Measurements from ENCODE around the gene PLA2G3.

PLA2G3 gene

DNA sequence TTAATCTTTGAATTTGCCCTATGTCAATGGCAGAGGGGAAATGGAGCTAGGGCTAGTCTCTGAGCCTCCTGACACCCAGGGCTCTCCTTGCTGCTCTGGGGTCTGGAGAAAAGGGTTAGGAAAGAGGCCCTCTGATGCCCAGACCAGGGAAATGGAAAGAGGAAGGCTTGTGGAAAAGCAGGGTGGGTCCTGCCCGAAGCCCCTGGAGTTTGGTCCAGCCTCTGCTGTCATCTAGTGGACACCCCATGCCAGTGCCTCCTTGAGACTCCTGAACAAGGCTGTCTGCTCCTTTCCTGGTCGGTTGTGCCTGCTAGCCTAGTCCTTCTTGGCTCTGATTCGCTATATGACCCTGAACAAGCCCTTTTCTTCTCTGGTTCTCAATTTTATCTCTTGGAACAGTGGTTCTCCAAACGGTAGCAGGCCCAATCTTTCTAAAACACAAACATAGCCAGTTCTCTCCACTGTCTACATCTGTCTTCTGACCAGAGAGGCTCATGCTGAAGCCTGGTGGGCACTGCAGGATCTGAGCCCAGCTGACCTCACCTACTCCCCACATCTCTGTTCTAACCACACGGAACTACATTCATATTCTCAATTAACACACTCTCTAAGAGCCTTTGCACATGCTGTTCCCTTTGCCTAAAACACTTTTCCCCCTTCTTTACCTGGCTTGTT lies 8.8 kb upstream of the PLA2G3 start:
- FAIRE-seq (peak; percentile 87), DNase-seq (ENCODE audit: low spot score) (peak; percentile 86)

DNA sequence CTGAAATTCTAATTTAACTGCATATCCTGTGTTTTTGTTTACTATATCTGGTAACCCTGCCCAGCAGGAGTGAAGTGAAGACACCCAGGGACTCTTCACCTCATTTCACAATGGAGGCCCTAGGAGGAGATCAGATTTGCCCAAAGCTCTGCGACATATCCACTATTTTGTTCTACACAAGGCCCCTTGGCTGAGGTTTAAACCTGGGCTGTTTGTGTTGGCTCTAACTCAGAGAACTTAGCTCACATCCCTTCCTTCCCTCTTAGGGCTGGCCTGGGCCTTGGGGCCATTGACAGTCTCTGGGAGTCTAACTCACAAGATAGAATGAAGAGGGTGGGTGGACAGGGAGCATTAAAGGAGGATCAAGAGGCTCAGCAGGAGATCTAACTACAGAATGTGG lies 8.2 kb upstream of the PLA2G3 start:
- FAIRE-seq (no peak), DNase-seq (ENCODE audit: low spot score) (no peak)

DNA sequence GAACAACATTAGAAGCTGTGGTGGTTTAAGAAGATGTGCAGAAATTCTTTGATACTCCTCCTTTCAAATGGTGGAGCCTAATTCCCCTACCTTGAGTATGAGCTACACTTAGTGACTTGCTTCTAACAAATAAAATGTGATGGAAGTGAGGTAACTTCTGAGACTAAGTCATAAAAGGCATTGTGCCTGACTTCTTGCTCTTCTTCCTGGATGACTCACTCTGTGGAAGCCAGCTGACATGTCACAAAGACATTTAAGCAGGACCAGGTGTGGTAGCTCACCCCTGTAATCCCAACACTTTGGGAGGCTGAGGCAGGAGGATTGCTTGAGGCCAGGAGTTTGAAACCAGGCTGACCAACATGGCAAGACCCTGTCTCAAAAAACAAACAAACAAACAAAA lies 3.9 kb upstream of the PLA2G3 start:
- no peak for DNase-seq (ENCODE audit: low spot score)
- FAIRE-seq: no peak

DNA sequence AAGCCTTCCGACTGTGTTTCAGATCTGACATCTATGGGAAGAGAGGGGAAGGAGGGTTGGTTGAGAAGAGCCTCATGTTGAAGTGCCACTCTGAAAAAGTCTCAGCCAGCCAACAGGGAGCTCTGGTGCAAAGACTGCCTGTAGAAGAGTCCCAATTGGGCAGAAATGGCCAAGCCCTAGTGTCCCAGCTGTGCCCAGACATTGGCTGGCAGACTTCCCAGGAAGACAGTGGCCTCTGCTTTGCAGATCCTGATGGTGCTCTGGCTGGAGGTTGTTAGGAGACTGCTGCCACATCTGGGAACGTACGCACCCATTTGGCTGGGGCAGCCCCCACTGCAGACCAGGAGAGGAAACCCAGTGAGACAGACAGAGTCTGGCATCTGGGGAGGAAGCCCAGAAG lies 3.2 kb upstream of the PLA2G3 start:
- DNase-seq (ENCODE audit: low spot score): no peak
- FAIRE-seq: no peak

DNA sequence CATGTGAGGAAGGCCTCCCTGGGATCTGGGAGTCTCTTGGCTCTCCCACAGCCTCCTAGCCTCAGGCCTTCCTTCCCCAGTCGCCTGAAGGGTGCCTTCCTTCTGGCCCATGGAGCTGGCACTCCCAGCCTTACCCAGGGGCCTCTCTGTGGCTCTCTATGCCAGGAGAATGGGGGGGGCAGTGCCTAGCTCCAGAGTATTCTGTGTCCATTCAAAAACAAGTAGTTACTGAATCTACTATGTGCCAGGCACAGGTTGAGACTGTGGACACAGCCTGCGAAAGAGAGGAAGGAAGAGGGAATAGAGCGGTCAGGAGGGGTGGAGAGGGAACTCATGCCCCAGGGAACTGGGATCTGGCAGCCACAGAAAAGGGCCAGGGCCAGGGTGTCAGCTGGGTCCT lies 2.7 kb upstream of the PLA2G3 start:
- DNase-seq (ENCODE audit: low spot score) (no peak), FAIRE-seq (no peak)

DNA sequence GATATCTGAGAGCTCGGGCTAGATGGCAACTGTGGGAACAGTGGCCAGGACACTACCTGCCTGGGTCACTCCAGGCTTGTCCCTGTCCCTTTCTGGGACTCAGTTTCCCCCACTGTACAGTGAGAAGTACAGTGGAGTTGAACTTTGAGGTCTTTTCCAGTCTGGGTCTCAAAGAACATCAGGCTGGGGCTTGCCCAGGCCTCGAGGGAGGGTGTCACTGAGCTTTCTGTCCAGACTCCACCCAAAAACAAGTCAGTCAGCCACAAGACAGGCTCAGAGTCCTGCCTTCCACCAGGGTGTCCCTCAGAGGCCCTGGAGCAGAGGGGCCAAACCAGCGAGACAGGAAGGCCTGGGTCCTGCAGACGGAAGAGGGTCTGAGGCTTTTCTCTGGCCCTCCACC lies 2.0 kb upstream of the PLA2G3 start:
- FAIRE-seq: peak; percentile 37

DNA sequence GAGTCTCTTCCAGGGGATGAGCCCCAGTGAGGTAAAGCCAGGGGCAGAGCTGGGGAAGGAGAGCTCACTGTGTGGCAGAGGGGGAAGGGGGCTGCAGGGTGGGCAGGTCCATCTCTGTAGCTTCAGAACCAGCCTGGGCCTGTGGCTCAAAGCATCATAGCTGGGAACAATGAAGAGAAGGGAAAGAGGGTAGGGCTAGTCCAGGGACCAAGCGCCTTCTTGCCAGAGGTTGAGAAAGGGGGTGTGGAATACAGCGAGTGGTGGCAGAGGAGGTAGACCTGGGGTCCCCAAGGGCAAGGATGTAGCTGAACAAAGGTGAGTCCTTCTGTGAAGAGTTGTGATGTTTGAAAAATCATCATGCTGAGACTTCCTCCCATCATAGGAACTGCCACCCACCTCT lies 1.2 kb upstream of the PLA2G3 start:
- FAIRE-seq (no peak), DNase-seq (ENCODE audit: low spot score) (no peak)

More for the DNA sequence above, 2.0 kb upstream of the PLA2G3 start:
- no peak for DNase-seq (ENCODE audit: low spot score)

DNA sequence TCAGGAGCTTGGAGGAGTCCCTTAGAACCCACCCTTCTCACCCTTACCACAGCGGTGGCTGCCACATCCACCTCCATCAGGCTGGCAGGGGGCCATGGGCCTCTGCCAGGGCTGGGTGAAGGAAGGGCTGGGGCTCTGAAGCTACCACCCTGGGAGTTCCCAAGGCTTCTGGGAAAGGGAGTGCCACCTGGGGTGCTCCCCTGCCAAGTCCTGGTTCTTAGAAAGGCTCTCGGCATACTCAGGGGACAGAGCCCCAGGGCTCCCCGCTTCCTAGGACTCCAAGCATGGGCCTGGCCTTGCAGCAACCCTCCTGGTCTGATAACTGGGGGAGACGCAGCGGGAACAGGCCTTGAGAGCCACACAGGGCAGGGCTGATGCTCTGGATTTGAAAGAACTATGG lies 438 bp upstream of the PLA2G3 start:
- no peak for FAIRE-seq
- DNase-seq (ENCODE audit: low spot score): no peak

DNA sequence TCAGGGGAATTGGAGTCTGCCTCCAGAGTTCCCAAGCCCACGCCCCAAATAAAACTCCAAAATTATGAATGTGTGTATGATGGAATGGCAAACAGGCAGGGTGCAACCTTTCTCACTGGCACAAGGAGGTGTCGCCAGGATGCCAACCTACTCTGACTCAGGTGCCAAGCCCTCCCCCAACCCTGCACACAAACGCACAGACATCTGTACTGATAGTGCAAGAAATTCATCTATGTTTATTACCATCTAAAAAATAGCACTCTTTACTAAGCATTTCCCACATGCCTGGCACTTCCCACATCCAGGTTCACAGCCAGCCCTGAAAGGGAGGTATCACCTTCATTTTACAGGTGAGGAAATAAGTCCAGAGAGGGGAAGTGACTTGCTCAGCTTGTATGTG lies 1.2 kb downstream of the PLA2G3 start:
- DNase-seq (ENCODE audit: low spot score) (no peak), FAIRE-seq (no peak)

DNA sequence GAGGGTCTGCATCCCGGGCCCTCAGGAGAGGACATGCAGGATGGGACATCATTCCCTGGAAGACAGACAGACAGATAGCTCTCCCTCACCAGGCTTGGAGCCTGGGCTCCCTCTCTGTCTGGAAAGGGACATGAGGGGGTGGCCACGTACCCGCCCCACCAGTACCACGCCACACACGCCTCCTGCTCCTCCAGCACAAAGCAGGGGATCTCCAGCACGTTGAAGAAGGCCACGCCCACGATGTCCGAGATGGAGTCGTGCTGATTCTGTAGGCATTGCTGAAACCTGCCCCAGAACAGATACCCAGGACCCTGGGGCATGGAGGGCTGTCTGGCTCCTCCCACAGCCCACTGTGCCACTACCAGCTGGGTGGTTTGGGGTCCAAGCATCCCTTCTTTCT lies 2.2 kb downstream of the PLA2G3 start:
- no peak for FAIRE-seq
- no peak for DNase-seq (ENCODE audit: low spot score)

DNA sequence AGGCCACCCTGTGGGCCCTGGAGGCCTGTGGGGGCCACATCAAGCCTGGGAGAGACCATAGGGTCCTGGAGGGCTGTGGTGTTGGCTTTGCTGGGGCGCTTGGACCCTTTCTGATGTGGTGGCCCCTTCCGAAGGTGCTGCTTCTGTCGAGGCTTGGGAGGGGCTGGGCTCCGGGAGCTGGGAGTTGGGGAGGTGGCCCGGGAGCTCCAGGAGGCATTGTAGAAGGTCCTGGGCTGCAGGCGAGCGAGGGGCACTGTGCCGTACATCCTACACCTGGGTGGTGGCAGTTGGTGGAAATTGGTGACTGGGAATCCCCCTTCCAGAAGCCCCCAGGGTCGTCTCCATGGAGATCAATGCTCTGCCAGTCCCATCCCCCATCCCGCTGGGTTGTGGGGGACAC lies 2.6 kb downstream of the PLA2G3 start:
- FAIRE-seq (no peak), DNase-seq (ENCODE audit: low spot score) (no peak)

DNA sequence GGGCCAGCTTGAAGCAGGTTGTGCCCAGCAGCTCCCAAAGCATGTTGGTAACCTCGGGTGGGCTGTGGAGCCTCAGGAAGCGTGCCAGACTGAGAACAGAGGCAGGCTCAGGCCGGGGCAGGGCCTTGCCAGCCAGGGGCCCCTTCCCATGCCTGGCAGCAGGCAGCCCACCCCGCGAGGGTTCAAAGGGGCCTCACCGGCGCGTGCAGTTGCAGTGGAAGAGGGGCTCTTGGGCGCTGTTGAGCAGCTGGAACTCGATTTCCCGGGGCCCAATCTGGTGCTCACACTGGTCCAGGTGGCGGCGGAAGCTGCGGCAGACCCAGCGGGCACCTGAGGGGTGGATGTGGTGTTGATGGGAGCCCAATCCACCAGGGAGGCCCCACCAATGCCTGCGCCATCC lies 3.6 kb downstream of the PLA2G3 start:
- DNase-seq (ENCODE audit: low spot score): no peak
- no peak for FAIRE-seq

DNA sequence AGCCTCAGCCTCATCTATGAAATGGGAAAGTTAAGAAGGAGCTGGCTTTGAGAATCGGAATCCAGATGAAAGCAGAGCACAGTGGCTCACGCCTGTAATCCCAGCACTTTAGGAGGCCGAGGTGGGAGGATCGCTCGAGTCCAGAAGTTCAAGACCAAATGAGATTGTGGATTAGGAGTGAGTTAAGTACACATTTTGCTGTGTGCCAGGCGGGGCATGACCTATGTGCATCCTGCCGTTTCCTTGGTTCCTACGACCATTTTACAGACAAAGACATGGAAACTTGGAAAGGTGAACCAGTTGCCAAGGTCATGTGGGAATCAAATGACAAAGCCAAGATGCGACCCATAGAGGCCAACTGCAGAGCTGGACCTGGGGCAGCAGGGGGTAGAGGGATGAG lies 4.2 kb downstream of the PLA2G3 start:
- FAIRE-seq (no peak), DNase-seq (ENCODE audit: low spot score) (no peak)

DNA sequence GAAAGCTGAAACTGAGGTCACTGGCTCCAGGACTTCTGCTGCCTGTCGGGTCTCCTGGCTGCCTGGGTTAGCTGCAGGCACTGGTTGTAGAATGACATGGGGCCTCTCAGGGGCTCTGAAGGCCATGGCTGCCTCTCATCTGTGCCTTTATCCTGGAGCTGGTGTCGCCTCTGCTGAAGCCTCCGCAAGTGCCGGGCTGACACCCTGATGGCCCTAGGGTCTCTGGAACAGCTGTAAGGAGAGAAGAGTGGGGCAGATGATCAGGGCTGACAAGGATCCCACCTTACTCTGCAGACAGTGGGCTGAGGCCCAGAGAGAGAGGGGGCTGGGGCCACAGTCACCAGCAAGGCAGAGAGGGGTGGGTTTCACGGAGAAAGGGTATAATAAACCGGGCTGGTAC lies 4.6 kb downstream of the PLA2G3 start:
- no peak for DNase-seq (ENCODE audit: low spot score)
- FAIRE-seq: no peak

DNA sequence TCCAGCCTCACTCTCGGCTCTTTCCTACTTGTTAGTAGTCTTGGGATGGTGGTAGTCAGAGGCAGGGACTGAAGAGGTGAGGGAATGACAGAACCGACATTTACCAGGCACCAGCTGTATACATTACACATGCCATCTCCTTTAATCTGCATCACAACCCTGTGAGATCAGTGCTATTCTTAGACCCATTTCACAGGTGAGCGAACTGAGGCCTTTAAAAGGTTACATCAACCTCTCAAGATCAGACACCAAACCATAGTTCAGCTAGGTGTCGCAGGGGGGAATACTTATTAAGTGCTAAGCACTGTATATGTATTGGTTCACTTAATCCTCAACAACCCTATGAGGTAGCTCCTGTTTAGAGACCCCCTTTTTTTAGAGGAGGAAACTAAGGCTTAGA lies 5.6 kb downstream of the PLA2G3 start:
- no peak for FAIRE-seq
- DNase-seq (ENCODE audit: low spot score): no peak

DNA sequence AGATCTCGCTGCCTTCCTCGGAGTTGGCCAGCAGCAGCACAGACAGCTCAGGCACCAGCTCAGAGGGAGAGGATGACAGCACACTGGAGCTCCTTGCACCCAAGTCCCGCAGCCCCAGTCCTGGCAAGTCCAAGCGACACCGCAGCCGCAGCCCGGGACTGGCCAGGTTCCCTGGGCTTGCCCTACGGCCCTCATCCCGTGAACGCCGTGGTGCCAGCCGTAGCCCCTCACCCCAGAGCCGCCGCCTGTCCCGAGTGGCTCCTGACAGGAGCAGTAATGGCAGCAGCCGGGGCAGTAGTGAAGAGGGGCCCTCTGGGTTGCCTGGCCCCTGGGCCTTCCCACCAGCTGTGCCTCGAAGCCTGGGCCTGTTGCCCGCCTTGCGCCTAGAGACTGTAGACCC lies 6.4 kb downstream of the PLA2G3 start:
- FAIRE-seq (no peak), DNase-seq (ENCODE audit: low spot score) (no peak)

DNA sequence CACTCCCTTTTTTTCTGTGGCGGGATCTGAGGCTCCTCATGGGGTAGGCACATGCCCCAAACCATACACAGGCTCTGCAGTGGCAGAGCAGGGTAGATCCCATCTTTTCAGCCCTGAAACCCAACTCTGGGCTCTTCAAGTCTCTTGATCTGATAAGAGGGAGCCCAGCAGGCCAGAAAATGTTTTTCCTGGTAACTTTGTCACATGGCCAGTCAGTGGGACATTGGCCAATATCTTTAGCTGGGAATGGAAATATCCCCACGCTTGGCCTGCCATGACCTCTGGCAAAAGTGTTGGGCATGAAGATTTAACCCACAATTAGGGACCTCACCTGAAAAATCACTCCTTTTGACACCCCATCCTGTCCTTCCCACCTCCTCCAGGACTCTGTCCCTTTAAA lies 9.4 kb downstream of the PLA2G3 start:
- FAIRE-seq: no peak

DNA sequence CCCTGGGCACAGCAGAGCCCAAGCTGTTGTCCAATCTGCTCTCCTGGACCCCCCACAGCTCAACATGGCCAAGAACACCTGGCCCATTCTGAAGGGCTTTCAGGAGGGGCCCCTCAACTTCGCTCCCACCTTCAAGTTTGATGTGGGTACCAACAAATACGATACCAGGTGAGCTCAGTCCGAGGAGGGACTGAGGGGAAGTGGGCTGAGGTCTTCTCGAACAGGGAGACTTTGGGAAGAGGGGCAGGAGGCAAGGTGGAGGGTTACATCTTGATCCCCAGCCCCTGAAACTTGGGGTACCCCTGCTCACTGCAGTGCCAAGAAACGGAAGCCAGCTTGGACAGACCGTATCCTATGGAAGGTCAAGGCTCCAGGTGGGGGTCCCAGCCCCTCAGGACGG lies 12.2 kb downstream of the PLA2G3 start:
- FAIRE-seq (peak; percentile 65), DNase-seq (ENCODE audit: low spot score) (no peak)

More for the DNA sequence above, 9.4 kb downstream of the PLA2G3 start:
- no peak for DNase-seq (ENCODE audit: low spot score)

DNA sequence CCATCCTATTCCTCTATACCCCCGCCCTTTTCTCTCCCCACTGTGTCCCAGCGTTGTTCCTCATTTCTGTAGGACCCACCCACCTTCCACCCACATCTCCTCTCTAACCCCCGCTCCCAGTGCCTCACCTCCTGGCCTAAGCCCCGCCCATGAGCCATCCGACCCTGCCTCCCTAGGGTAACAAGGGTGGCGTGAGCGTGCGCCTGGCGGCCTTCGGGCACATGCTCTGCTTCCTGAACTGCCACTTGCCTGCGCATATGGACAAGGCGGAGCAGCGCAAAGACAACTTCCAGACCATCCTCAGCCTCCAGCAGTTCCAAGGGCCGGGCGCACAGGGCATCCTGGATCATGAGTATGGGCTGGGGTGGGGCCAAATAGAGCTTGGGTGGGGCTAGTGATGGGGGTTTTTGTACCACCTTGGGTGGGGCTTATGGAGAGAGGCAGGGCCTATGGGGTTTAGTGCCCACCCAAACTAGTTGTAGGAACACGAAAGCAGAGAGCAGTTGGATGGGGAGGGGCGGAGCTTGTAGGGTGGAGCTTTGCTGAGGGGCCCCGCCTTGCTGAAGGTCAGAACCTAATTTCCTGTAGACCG lies 13.0 kb downstream of the PLA2G3 start:
- FAIRE-seq (peak; percentile 17), DNase-seq (ENCODE audit: low spot score) (no peak)

DNA sequence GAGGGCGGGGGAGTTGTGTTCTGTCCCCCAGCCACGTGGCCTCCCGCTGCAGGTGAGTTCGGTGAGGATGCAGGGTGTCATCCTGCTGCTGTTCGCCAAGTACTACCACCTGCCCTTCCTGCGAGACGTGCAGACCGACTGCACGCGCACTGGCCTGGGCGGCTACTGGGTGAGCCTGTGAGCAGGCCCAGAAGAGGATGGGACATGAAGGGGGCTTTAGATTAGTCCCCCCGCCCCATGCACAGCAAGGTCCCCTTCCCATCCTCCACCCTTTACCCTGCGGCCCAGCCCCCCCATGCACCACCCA lies 13.5 kb downstream of the PLA2G3 start:
- FAIRE-seq (peak; percentile 74), DNase-seq (ENCODE audit: low spot score) (no peak)

DNA sequence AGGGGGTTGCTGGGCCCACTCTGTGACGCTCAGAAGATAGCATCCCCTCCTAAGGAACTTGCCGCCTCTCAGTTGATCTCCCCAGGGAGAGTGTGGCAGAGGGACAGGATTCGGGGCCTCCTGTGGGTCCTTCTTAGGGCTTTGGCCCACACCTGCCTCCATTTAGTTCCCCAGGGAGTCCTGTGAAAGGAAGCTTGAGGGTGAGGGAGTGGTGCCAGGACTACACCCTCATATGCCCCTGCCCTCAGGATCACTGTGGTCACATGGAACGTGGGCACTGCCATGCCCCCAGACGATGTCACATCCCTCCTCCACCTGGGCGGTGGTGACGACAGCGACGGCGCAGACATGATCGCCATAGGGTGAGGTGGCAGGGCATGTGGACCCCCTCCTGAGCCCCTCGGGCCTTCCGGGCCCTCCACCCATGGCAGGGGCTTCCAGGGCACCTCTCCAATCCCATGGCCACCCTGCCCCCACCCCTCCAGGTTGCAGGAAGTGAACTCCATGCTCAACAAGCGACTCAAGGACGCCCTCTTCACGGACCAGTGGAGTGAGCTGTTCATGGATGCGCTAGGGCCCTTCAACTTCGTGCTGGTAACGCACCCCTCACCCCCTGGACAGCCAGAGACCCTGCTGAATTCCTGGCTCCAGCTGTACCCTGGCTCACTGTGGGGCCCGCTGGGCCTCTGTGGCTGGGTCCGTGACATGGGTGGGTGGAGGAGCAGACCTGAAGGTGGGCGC lies 14.0 kb downstream of the PLA2G3 start:
- DNase-seq (ENCODE audit: low spot score): no peak
- FAIRE-seq: no peak

DNA sequence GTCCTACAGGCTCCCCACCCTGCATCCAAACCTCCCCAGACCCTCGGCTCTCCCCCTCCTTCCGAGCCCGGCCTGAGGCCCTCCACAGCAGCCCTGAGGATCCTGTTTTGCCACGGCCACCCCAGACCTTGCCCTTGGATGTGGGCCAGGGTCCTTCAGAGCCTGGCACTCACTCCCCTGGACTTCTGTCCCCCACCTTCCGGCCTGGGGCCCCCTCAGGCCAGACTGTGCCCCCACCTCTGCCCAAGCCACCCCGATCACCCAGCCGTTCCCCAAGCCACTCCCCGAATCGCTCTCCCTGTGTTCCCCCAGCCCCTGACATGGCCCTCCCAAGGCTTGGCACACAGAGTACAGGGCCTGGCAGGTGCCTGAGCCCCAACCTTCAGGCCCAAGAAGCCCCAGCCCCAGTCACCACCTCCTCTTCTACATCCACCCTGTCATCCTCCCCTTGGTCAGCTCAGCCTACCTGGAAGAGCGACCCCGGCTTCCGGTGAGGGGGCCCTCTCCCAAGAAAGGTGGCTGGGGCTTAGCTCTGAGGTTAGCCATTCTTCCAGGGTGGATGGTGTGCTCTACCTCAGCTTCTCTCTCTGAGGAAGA lies 14.7 kb downstream of the PLA2G3 start:
- FAIRE-seq (no peak), DNase-seq (ENCODE audit: low spot score) (no peak)

Measured in urothelium cell line (cell line).